MM.1S (cell line): Measurements from ENCODE around the gene CMBL.

ENCODE experiments used
- EZH2phosphoT487 ChIP-seq: fragments of 300-600 bp; sonication (generic); IDR thresholded peaks from 2 replicates; pipeline ENCODE4 v1.6.1; 2018; ENCODE audit warnings: antibody characterized with exemption, low read length
- TF ChIP-seq, protein P1 (sequence below): fragments of 300-600 bp; sonication (generic); IDR thresholded peaks from 2 replicates; pipeline ENCODE4 v1.5.1; 2016; ENCODE audit warnings: antibody characterized with exemption, low read length, mixed read lengths

DNA sequence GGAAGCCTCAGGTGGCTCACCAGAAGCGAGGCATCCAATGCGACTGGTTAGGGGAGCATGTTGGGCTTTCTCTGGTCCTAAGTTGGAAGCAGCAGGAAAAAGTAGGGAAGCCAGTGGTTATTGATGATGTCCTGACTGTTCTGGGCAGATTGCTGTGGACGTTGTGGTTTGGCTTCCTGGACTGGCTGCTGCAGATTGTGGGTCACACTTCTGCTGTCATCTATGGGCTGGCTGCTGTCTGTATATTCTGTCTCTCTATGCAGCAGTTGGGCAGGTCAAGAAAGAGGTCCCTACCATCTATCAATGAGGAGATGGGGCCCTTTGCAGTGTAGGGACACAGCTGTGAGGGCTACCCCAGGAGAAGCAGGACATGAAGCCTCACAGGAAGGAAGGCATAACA lies 32.3 kb upstream of the CMBL start:
- TF ChIP-seq, protein P1, sequence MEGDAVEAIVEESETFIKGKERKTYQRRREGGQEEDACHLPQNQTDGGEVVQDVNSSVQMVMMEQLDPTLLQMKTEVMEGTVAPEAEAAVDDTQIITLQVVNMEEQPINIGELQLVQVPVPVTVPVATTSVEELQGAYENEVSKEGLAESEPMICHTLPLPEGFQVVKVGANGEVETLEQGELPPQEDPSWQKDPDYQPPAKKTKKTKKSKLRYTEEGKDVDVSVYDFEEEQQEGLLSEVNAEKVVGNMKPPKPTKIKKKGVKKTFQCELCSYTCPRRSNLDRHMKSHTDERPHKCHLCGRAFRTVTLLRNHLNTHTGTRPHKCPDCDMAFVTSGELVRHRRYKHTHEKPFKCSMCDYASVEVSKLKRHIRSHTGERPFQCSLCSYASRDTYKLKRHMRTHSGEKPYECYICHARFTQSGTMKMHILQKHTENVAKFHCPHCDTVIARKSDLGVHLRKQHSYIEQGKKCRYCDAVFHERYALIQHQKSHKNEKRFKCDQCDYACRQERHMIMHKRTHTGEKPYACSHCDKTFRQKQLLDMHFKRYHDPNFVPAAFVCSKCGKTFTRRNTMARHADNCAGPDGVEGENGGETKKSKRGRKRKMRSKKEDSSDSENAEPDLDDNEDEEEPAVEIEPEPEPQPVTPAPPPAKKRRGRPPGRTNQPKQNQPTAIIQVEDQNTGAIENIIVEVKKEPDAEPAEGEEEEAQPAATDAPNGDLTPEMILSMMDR = no peak
- TF ChIP-seq EZH2phosphoT487 = no peak
